GM12878 (cell line): ENCODE data around the gene TMEM176B. TPM values are rescaled to one million over a fixed set of nuclear protein-coding genes. Genes with fewer than 3 reads are reported as not detected.

Experiments used
- ATAC-seq: fragments of 200-7000 bp; cut with Tn5 transposase; 3 replicates; pipeline ENCODE4 v1.9.1; 2020; ENCODE audit warnings: mild to moderate bottlenecking, moderate library complexity
- BruUV-seq: library from RNA; stranded (reverse); fragments of 400-500 nt; replicated peaks from 2 replicates; lab custom pipeline; 2021; lab: Mats Ljungman, UMichigan
- CTCF ChIA-PET: fragments of 300-600 bp; sonication (Branson Sonifier 250); formaldehyde crosslinking; extraction: SDS; loops from one replicate; lab custom pipeline; 2021; ENCODE audit warnings: inconsistent platforms; lab: Yijun Ruan, JAX
- POLR2A ChIA-PET: fragments of 350-600 bp; formaldehyde crosslinking; extraction: SDS; loops from one replicate; lab custom pipeline; 2021; ENCODE audit warnings: inconsistent platforms; lab: Charles Lee
- RAD21 ChIA-PET: fragments of 300-600 bp; sonication (Branson Sonifier 250); formaldehyde crosslinking; loops from one replicate; lab custom pipeline; 2023; ENCODE audit warnings: antibody characterized with exemption; ENCODE audit not compliant: unreplicated experiment; lab: Charles Lee
- SMC1A ChIA-PET: fragments of 300-600 bp; sonication (Branson Sonifier 250); formaldehyde crosslinking; loops from one replicate; lab custom pipeline; 2023; ENCODE audit not compliant: unreplicated experiment, uncharacterized antibody; lab: Charles Lee
- DNase-seq: peaks from one replicate; pipeline ENCODE4 v3.0.0-alpha.2; 2011; ENCODE audit warnings: low read depth, low spot score
- FAIRE-seq: peaks from 3 replicates; lab custom pipeline; 2011; peaks lifted over from hg19 to GRCh38; lab: Jason Lieb, UNC
- H2AFZ ChIP-seq: 2 replicates; pipeline ENCODE4 v1.6.0; 2011; ENCODE audit warnings: low read depth, low read length, control low read depth; ENCODE audit not compliant: control insufficient read depth
- H3K27ac ChIP-seq: 2 replicates; pipeline ENCODE4 v1.5.1; 2011; ENCODE audit warnings: control low read depth; ENCODE audit not compliant: control insufficient read depth, insufficient read depth
- H3K27me3 ChIP-seq, 2 experiments: replicated peaks in 1 of 2; 2 replicates each; pipeline versions ENCODE4 v1.6.0 to v1.6.1; 2011; ENCODE audit warnings: low read length in 1 of 2; ENCODE audit not compliant: control insufficient read depth in 2 of 2, insufficient read depth in 2 of 2
- H3K36me3 ChIP-seq, 2 experiments: 2 replicates each; pipeline ENCODE4 v1.5.1; 2011; ENCODE audit warnings: low read length in 1 of 2; ENCODE audit not compliant: control insufficient read depth in 2 of 2, insufficient read depth in 2 of 2
- H3K4me1 ChIP-seq: 2 replicates; pipeline ENCODE4 v1.6.1; 2011; ENCODE audit warnings: mild to moderate bottlenecking, low read length, moderate library complexity, mixed read lengths; ENCODE audit not compliant: control insufficient read depth, insufficient read depth
- H3K4me2 ChIP-seq: 2 replicates; pipeline ENCODE4 v1.6.0; 2011; ENCODE audit warnings: control low read depth; ENCODE audit not compliant: control insufficient read depth, insufficient read depth
- H3K4me3 ChIP-seq: fragments of 200-600 bp; sonication (generic); 2 replicates; pipeline ENCODE4 v1.5.1; 2016
- H3K79me2 ChIP-seq: 2 replicates; pipeline ENCODE4 v1.6.0; 2011; ENCODE audit warnings: low read length; ENCODE audit not compliant: control insufficient read depth, insufficient read depth
- H3K9ac ChIP-seq: 2 replicates; pipeline ENCODE4 v1.8.0; 2011; ENCODE audit warnings: low read length, control low read depth, mixed read lengths; ENCODE audit not compliant: control insufficient read depth, insufficient read depth
- H3K9me3 ChIP-seq: replicated peaks from 3 replicates; pipeline ENCODE4 v1.5.1; 2011; ENCODE audit warnings: mild to moderate bottlenecking, low read length; ENCODE audit not compliant: control insufficient read depth, insufficient read depth
- H4K20me1 ChIP-seq: 2 replicates; pipeline ENCODE4 v1.6.0; 2011; ENCODE audit not compliant: control insufficient read depth, insufficient read depth
- DPF2 ChIP-seq: fragments of 450-650 bp; IDR thresholded peaks from 2 replicates; pipeline ENCODE4 v1.6.1; 2017; ENCODE audit warnings: mild to moderate bottlenecking
- EZH2 ChIP-seq: IDR thresholded peaks from 2 replicates; pipeline ENCODE4 v1.6.1; 2012; ENCODE audit warnings: low read depth, mild to moderate bottlenecking, control low read depth, inconsistent platforms, low read length, borderline replicate concordance; ENCODE audit not compliant: control insufficient read depth
- FOXK2 ChIP-seq: fragments of 450-650 bp; IDR thresholded peaks from 2 replicates; pipeline ENCODE4 v1.6.1; 2017; ENCODE audit warnings: mild to moderate bottlenecking, moderate library complexity
- IRF4 ChIP-seq: IDR thresholded peaks from 2 replicates; pipeline ENCODE4 v1.6.1; 2011; ENCODE audit warnings: low read depth, low read length
- LARP7 ChIP-seq: fragments of 450-650 bp; IDR thresholded peaks from 2 replicates; pipeline ENCODE4 v1.6.1; 2017; ENCODE audit warnings: mild to moderate bottlenecking
- MTA2 ChIP-seq: fragments of 450-650 bp; IDR thresholded peaks from 2 replicates; pipeline ENCODE4 v1.6.1; 2016; ENCODE audit warnings: low read depth, mild to moderate bottlenecking, moderate library complexity
- MXI1 ChIP-seq: fragments of 150-350 bp; IDR thresholded peaks from 2 replicates; pipeline ENCODE4 v1.6.1; 2011; ENCODE audit warnings: low read depth, mild to moderate bottlenecking, inconsistent platforms, low read length, improper control_type of control experiment
- MYB ChIP-seq: fragments of 150-350 bp; IDR thresholded peaks from 2 replicates; pipeline ENCODE4 v1.6.1; 2014; ENCODE audit warnings: mild to moderate bottlenecking, low read depth, low read length, borderline replicate concordance
- NBN ChIP-seq: fragments of 450-650 bp; IDR thresholded peaks from 2 replicates; pipeline ENCODE4 v1.6.1; 2016
- NFYA ChIP-seq: IDR thresholded peaks from 2 replicates; pipeline ENCODE4 v1.6.1; 2011; ENCODE audit warnings: low read depth, mild to moderate bottlenecking, low read length, improper control_type of control experiment, borderline replicate concordance
- RELA ChIP-seq: fragments of 450-650 bp; IDR thresholded peaks from 2 replicates; pipeline ENCODE4 v1.8.0; 2014; ENCODE audit warnings: borderline replicate concordance; ENCODE audit not compliant: partially characterized antibody
- RFX5 ChIP-seq: IDR thresholded peaks from 2 replicates; pipeline ENCODE4 v1.6.1; 2011; ENCODE audit warnings: low read depth, low read length, improper control_type of control experiment
- SMAD1 ChIP-seq: fragments of 450-650 bp; IDR thresholded peaks from 2 replicates; pipeline ENCODE4 v1.6.1; 2018; ENCODE audit warnings: mild to moderate bottlenecking, low read depth; ENCODE audit not compliant: partially characterized antibody
- STAT3 ChIP-seq: IDR thresholded peaks from 2 replicates; pipeline ENCODE4 v1.6.1; 2011; ENCODE audit warnings: low read depth, low read length, improper control_type of control experiment
- TCF12 ChIP-seq: IDR thresholded peaks from 2 replicates; pipeline ENCODE4 v1.6.1; 2011; ENCODE audit warnings: low read depth, mild to moderate bottlenecking, low read length
- TCF3 ChIP-seq: IDR thresholded peaks from 2 replicates; pipeline ENCODE4 v1.6.1; 2012; ENCODE audit warnings: low read depth, mild to moderate bottlenecking, low read length, borderline replicate concordance; ENCODE audit not compliant: insufficient read depth
- ZNF217 ChIP-seq: fragments of 450-650 bp; IDR thresholded peaks from 2 replicates; pipeline ENCODE4 v1.6.1; 2017; ENCODE audit warnings: antibody characterized with exemption, mild to moderate bottlenecking
- WGBS: methylation state at CpG from one replicate; pipeline ENCODE4 v1.1.6; 2016; ENCODE audit warnings: low lambda C conversion rate; ENCODE audit not compliant: insufficient replicate concordance, insufficient coverage; ENCODE audit errors: missing lambda C conversion rate; 5-methylcytosine and 5-hydroxymethylcytosine counted together
- in situ Hi-C: fragments of 300-500 bp; cut with MboI; formaldehyde crosslinking; loops from 9 replicates; pipeline ENCODE4 v1.14.3; 2018; ENCODE audit warnings: mixed read lengths
- intact Hi-C: fragments of 100-400 bp; cut with micrococcal nuclease; formaldehyde crosslinking; loops from one replicate; pipeline ENCODE4 v1.14.2; 2022; ENCODE audit not compliant: unreplicated experiment
- polyA plus RNA-seq, 11 experiments: library from polyadenylated mRNA; depleted of rRNA in 4 of 11; unstranded in 6 of 11; stranded (reverse) in 5 of 11; fragments of >200 nt; fragmentation: Nextera tagmentation in 4 of 11; fragmentation: Illumina TruSeq in 1 of 11; extraction: Ambion mirVana in 4 of 11; extraction: Trizol in 1 of 11; gene quantifications; 1 replicate in 1 of 11; 2 replicates in 10 of 11; pipeline versions ENCODE4 v1.2.1 to v1.2.3, GENCODE V29; 2011 to 2016; ENCODE audit warnings: inconsistent platforms in 2 of 11, missing spikeins in 2 of 11, low read depth in 1 of 11
- total RNA-seq, 4 experiments: library from RNA; depleted of rRNA in 3 of 4; stranded (reverse); fragments of >200 nt in 3 of 4; fragmentation: Illumina TruSeq in 1 of 4; extraction: Trizol in 1 of 4; gene quantifications; 2 replicates each; pipeline versions ENCODE4 v1.2.1 to v1.2.3, GENCODE V29; 2013 to 2021

The TMEM176B gene
- total and polyA plus RNA-seq, 10 of the 15 experiments (the other 5 are each of a cell fraction or from before 2014, with no cell fraction given) = 0.05 to 0.40 (median 0.20) TPM; not detected in 4

GRCh38 chr7:150804802-150805201 is 4.6 kb upstream of the TMEM176B start:
- no peak overlapping the region for H2AFZ ChIP-seq
- RAD21 ChIA-PET = no interaction called here
- ATAC-seq = no peak
- no peaks in the 10 kb centered on the region for H3K36me3 ChIP-seq
- peaks cover 8 to 12% of the 10 kb centered on the region in 2 experiments; a peak in 3 of 4 replicates for H3K27me3 ChIP-seq
- no peak overlapping the region for H3K27ac ChIP-seq
- POLR2A ChIA-PET = no interaction called here
- H3K4me2 ChIP-seq = no peak overlapping the region
- intact Hi-C loops = no loop called here
- H3K9me3 ChIP-seq = no peaks in the 10 kb centered on the region; the same call in 2 of the 3 replicates
- FAIRE-seq = no peak
- SMC1A ChIA-PET = no interaction called here
- TF ChIP-seq ZNF217 (no peak), NBN (no peak), MYB (no peak), MTA2 (no peak), NFYA (no peak), IRF4 (no peak), FOXK2 (no peak), SMAD1 (no peak), RFX5 (no peak), TCF12 (no peak), EZH2 (no peak), LARP7 (no peak), STAT3 (no peak), DPF2 (no peak), MXI1 (no peak), TCF3 (no peak), RELA (no peak)
- TF ChIP-seq, all 136 proteins: peak for 0
- no peak for DNase-seq
- in situ Hi-C loops = no loop called here
- 33% methylated on average over 5 of the region's 5 CpGs for WGBS
- H3K4me3 ChIP-seq = no peak overlapping the region
- no TSS peak for BruUV-seq
- CTCF ChIA-PET = interaction anchor here (0.7 kb wide), 1 partner anchor 19 kb away, joined by 3 read pairs; no protein-coding TSS in a partner anchor
- H3K79me2 ChIP-seq = no peaks in the 10 kb centered on the region
- no peaks in the 10 kb centered on the region for H3K4me1 ChIP-seq
- no peak overlapping the region for H3K9ac ChIP-seq
- no peaks in the 10 kb centered on the region for H4K20me1 ChIP-seq
